ENCODE data around the gene PALS1. TPM values are rescaled to one million over a fixed set of nuclear protein-coding genes. Genes with fewer than 3 reads are reported as not detected.
"Not testable (repeated sequence)": the region's sequence is repeated elsewhere in the genome, so short reads cannot be mapped to it uniquely, and the experiment has no call there.

Gene PALS1
- total RNA-seq, 1 donor from 2014 or later: 155 TPM

DNA sequence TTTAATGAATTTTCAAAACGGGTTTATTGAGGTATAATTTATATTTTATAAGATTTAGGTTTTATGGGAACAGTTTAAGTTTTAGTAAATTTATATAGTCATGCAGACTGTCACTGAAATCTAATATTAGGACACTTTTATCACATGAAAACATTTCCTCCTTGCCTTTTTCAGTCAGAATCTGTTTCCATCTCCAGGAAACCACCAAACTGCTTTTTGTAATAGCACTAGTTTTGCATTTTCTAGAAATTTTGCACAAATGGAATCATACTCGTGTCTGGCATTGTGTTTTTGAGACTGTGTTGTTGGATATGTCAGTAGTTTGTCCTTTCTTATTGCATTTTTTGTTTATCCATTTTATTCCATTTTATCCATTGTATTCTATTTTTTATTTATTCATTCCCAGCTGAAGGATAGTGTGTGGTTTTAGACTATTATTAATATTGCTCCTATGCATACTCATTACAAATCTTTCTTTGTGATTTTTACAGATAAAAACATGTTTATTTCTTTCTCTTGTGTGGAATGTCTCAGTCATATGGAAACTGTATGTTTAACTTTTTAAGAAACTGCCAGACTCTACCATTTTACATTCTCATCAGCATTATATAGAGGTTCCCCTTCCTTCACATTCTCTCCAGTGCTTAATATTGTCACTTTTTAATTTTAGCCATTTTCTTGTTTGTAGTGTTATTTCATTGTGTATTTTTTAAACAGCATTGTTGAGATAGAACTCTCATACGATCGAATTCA is 26.5 kb downstream of the PALS1 start:
- intact Hi-C loops (cut with DNase I): no loop called here
- Histone ChIP-seq H3K27me3 (no peaks in the 10 kb centered on the region), H3K36me3 (peaks cover 0 to 3% of the 10 kb centered on the region in 2 donors), H3K27ac (no peak overlapping the region), H3K4me3 (no peak overlapping the region), H3K4me1 (peaks cover 0 to 17% of the 10 kb centered on the region in 2 donors), H3K9me3 (no peaks in the 10 kb centered on the region)
- no peak for DNase-seq (ENCODE audit: low spot score in 2 of 2)
- TF ChIP-seq, protein P1, sequence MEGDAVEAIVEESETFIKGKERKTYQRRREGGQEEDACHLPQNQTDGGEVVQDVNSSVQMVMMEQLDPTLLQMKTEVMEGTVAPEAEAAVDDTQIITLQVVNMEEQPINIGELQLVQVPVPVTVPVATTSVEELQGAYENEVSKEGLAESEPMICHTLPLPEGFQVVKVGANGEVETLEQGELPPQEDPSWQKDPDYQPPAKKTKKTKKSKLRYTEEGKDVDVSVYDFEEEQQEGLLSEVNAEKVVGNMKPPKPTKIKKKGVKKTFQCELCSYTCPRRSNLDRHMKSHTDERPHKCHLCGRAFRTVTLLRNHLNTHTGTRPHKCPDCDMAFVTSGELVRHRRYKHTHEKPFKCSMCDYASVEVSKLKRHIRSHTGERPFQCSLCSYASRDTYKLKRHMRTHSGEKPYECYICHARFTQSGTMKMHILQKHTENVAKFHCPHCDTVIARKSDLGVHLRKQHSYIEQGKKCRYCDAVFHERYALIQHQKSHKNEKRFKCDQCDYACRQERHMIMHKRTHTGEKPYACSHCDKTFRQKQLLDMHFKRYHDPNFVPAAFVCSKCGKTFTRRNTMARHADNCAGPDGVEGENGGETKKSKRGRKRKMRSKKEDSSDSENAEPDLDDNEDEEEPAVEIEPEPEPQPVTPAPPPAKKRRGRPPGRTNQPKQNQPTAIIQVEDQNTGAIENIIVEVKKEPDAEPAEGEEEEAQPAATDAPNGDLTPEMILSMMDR (IDR thresholded peaks at IDR 0.05): no peak

DNA sequence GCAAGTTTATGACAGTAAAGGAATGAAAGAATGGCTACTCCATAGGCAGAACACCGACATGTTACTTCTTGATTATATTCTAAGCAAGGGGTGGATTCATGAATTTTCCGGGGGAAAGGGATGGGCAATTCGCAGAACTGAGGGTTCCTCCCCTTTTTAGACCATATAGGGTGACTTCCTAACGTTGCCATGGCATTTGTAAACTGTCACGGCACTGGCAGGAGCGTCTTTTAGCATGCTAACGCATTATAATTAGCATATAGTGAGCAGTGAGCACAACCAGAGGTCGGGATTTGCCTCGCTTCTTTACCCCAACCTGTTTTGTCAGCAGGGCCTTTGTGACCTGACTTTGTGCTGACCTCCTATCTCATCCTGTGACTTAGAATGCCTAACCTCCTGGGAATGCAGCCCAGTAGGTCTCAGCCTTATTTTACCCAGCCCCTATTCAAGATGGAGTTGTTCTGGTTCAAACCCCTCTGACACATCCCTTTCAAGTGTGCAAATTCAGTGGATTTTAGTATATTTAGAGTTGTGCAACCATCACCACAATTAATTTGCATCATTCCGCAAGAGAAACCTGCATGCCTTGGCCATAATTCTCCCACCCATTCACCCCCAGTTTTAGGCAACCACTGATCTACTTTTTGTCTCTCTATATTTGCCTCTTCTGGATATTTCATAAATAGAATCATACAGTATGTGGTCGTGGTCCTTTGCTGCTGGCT is 27.4 kb downstream of the PALS1 start:
- intact Hi-C loops (cut with DNase I): no loop called here
- no peak overlapping the region for H3K4me3 ChIP-seq
- TF ChIP-seq, protein P1 (IDR thresholded peaks at IDR 0.05): no peak
- no peaks in the 10 kb centered on the region for H3K27me3 ChIP-seq
- H3K9me3 ChIP-seq: no peaks in the 10 kb centered on the region
- peaks cover 0 to 13% of the 10 kb centered on the region in 2 donors for H3K4me1 ChIP-seq
- no peak overlapping the region for H3K27ac ChIP-seq
- DNase-seq (ENCODE audit: low spot score in 2 of 2): no peak
- peaks cover 0 to 5% of the 10 kb centered on the region in 2 donors for H3K36me3 ChIP-seq

DNA sequence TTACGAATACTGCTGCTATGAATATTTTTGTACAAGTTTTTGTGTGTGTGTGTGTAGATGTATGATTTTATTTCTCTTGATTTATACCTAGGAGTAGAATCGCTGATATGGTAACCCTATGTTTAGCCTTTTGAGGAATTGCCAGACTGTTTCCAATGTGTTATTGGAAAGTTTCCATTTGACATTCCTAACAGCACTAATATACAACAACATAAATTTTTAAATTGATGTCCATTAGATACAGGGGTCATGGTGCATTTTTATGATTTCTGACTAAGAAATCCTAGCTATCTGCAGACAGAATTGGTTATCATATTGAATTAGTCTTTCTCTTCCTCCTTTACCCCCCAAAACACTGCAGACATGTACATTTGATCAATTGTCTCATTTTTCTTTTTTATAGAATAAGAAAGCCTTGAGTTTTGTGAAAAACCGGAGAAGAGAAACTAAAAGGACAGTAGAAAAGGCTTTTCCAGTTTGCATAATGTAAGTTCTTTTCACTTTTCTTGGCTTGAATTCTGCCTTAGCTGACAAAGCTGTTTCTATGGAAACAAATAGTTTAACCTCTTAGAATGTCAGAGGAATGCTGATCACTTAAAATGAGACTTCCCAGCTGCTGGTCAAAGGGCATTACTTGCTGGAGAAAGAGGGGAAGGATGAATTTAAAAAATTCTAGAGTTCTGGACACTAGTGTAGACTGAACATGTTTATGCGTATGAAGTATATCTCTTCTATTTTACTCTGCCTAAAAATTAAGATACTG is 28.2 kb downstream of the PALS1 start:
- peaks cover 0 to 9% of the 10 kb centered on the region in 2 donors for H3K4me1 ChIP-seq
- no peak overlapping the region for H3K27ac ChIP-seq
- intact Hi-C loops (cut with DNase I): no loop called here
- no peaks in the 10 kb centered on the region for H3K27me3 ChIP-seq
- H3K36me3 ChIP-seq: peaks cover 0 to 5% of the 10 kb centered on the region in 2 donors
- no peaks in the 10 kb centered on the region for H3K9me3 ChIP-seq
- peak overlapping the region in 1 of 2 donors; percentile 7 for H3K4me3 ChIP-seq
- TF ChIP-seq, protein P1 (IDR thresholded peaks at IDR 0.05): no peak
- DNase-seq (ENCODE audit: low spot score in 2 of 2): no peak

DNA sequence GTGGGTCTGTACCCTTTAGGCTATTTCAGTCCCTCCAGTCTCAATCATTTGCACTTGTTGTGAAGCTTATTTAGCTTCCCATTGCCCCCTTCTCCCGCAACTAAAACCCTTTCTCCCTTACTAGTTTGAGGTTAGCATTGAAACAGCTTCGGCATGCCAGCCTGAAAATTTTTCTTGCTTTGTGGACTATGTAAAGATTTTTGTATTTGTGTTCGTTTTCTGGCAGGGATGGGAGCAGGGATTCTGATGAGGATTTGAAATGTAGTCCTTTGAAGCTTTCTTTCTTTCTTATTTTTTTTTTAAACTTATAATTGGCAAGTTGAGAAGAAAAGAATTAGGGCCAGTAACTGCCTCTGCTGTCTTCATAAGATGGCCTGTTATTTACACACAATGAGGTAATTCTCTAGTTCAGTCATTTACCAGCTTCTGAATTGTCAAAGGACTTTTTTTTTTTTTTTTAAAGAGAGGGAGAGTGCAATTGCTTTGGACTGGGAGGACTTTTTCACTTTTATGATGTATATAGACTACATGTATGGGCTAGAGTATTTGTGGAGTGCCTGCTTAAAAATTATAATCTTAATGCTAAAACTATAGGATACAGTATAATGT is 29.0 kb downstream of the PALS1 start:
- Histone ChIP-seq H3K36me3 (peaks cover 0 to 5% of the 10 kb centered on the region in 2 donors), H3K4me3 (no peak overlapping the region), H3K27me3 (no peaks in the 10 kb centered on the region), H3K27ac (no peak overlapping the region), H3K4me1 (peaks cover 0 to 9% of the 10 kb centered on the region in 2 donors), H3K9me3 (no peaks in the 10 kb centered on the region)
- DNase-seq (ENCODE audit: low spot score in 2 of 2): no peak
- intact Hi-C loops (cut with DNase I): no loop called here
- TF ChIP-seq, protein P1 (IDR thresholded peaks at IDR 0.05): no peak

DNA sequence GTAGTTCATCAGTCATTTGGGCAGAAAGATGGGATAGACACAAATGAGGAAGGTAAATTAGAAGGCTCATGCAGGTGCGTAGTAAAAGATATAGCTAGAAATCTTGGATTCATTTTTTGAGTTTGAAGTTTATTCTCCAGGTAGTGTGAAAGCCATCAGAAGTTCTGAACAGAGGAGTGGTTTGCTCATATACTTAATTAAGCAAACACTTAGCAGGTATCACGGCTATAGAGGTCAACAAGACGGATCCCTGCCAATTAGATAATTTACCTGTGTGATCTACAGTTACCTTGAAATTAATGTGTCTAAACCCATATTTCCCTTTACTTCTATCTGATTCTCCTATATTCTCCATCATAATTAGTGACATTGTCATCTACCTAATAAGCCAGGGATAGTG is 29.7 kb downstream of the PALS1 start:
- Histone ChIP-seq H3K4me1 (peaks cover 0 to 9% of the 10 kb centered on the region in 2 donors), H3K27ac (no peak overlapping the region)
- intact Hi-C loops (cut with DNase I): no loop called here

DNA sequence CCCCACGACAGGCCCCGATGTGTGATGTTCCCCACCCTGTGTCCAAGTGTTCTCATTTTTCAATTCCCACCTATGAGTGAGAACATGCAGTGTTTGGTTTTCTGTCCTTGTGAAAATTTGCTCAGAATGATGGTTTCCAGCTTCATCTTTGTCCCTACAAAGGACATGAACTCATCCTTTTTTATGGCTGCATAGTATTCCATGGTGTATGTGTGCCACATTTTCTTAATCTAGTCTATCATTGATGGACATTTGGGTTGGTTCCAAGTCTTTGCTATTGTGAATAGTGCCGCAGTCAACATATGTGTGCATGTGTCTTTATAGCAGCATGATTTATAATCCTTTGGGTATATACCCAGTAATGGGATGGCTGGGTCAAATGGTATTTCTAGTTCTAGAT is 32.0 kb downstream of the PALS1 start:
- H3K9me3 ChIP-seq; intact Hi-C loops (cut with DNase I); H3K27ac ChIP-seq; H3K36me3 ChIP-seq; H3K4me3 ChIP-seq; DNase-seq (ENCODE audit: low spot score in 2 of 2); H3K27me3 ChIP-seq: not testable (repeated sequence)
- H3K4me1 ChIP-seq: peaks cover 0 to 13% of the 10 kb centered on the region in 2 donors

More for the DNA sequence above, 29.7 kb downstream of the PALS1 start:
- Histone ChIP-seq H3K27me3 (no peaks in the 10 kb centered on the region), H3K4me3 (no peak overlapping the region), H3K36me3 (peaks cover 0 to 5% of the 10 kb centered on the region in 2 donors), H3K9me3 (no peaks in the 10 kb centered on the region)
- no peak for DNase-seq (ENCODE audit: low spot score in 2 of 2)
- TF ChIP-seq, protein P1 (IDR thresholded peaks at IDR 0.05): no peak
